Smooth muscle cell of the brain vasculature (primary cell): ENCODE results near the gene PRM1.
"Not testable (repeated sequence)": the region's sequence is repeated elsewhere in the genome, so short reads cannot be mapped to it uniquely, and the experiment has no call there.

Experiments
- DNase-seq: peaks from one replicate; pipeline ENCODE4 v3.0.0-alpha.2; 2012; ENCODE audit warnings: low read depth, low spot score

PRM1 gene

DNA sequence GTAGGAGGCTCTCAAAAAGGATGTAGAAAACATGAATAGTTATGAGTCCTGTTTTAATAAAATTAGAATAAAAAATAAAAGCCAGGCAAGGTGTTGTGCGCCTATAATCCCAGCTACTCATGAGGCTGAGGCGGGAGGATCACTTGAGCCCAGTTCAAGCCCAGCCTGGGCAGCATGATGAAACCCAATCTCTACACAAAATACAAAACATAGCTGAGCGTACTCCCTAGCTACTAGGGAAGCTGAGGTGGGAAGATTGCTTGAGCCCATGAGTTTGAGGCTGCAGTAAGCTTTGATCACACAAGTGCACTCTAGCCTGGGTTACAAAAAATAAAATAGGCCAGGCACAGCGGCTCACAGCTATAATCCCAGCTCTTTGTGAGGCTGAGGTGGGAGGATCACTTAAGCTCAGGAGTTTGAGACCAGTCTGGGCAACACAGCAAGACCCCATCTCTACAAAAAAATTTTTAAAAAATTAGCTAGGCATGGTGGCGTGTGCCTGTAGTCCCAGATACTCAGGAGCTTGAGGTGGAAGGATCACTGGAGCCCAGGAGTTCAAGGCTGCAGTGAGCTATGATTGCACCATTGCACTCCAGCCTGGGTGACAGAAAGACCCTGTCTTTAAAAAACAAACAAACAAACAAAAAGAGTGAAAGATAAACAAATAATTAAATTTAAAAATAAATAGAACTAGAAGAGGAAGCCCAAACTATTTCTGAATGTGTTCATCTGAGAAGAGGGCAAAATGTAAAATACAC is 17.2 kb upstream of the PRM1 start:
- DNase-seq, result no peak

DNA sequence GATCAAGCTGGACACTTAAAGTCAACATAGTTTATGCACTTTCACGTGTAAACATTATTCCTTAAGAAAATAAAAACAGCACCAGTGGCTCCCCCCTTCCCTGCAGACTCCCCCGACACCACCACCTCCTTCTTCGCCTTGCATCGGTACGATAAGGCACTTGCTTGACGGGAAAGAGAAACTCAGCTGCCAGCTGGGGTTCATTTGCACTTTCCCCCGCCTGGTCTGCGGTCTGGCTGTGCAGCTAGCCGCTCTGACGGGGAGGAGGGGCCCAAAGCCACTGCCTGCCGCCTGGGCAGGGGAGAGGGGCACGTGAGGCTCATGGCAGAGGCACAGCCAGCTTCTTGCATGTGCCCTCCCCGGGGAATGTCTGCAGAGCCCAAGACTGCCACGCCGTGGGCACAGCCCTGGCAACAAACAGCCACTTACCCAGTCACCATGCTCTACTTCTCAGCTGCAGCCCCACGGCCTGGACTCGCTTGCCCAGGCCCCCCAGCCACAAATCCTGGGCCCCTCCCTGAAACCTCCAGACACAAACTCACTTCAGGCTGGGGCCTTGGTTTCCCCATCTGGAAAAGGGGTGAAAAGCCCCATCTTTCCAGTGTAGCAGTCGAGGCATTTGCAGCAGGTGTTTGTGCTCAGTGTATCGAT is 16.5 kb upstream of the PRM1 start:
- DNase-seq, result no peak

DNA sequence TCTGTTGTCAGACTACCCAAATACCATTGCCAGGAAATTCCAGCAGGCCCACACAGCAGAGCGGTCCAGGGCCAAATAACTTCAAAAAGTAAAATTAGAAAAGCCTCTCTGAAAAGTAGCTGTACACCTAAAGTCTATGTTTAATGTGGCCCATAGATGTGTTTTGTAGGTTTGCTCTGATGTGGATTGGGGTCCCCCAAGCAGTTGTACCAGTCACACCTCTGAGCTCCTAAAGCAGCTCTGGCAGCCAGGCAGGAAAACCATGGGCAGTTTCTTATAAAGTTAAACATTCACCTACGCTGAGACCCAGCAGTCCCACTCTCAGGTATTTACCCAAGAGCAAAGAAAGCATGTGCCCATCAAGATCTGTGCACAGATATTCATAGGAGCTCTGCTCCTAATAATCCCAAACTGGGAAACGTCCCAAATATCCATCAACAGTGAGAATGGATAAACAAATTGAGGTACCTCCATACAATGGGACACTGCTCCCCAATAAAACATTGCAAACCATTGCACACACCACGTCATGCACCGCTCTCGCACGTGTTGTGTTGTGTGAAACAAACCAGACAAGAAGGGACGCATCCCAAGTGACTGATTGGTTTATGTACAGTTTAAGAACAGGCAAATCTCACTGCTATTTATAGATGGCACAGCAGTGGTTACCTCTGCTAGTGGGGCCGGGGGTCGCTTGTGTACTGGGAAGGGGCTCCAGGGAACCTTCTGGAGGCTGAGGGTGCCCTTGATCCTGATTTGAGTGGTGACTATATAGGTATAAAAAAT is 15.8 kb upstream of the PRM1 start:
- no peak for DNase-seq

DNA sequence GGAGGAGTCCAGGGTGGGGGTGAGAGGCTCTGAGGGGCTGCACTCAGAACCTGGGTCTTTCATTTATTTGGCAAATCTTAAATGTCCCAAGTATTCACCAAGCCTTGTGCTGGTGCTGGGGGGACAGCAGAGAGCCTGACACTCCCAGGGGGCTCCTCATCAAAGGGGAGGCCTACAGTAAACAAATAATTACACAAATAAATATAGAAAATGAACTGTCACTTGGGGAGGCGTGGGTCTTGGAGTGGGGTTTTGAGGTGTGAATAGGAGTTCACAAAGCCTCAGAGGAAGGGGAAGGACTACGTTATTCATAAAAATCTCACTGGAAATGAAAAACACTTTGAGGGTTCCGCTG is 15.2 kb upstream of the PRM1 start:
- no peak for DNase-seq

DNA sequence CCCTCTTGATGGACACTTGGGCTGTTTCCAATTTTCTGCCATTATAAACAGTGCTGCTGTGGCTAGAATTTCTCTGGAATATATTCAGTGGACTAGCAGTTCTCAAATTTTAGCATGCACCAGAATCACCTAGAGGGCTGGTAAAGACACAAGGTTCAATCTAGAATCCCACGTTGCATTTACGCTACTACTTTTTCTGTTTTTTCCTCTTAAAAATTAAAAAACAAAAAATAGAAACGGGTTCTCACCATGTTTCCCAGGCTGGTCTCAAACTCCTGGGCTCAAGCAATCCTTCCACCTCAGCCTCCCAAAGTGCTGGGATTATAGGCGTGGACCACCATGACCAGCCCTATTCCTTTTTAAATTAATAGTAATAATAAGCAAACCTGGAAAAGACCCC is 14.5 kb upstream of the PRM1 start:
- DNase-seq, result no peak

DNA sequence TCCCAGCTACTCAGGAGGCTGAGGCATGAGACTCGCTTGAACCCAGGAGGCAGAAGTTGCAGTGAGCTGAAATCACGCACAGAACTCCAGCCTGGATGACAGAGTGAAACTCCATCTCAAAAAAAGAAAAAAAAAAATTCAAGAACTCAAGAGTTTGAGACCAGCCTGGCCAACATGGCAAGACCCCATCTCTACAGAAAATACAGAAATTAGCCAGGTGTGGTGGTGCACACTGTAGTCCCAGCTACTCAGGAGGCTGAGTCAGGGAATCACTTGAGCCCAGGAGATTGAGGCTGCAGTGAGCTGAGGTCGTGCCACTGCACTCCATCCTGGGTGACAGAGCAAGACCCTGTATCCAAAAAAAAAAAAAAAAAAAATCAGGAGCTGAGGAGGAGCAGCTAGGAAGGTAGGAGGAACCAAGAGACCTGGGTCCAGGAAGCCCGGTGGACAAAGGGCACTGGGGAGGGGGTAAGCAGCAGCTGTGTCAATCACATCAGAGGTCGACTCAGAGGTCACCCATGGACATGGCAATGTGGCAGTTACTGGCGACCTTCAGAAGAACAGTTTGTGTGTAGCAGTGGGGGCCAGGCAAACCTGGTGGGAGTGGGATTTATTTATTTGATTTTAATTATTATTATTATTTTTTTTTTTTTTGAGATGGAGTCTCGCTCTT is 11.1 kb upstream of the PRM1 start:
- no peak for DNase-seq

DNA sequence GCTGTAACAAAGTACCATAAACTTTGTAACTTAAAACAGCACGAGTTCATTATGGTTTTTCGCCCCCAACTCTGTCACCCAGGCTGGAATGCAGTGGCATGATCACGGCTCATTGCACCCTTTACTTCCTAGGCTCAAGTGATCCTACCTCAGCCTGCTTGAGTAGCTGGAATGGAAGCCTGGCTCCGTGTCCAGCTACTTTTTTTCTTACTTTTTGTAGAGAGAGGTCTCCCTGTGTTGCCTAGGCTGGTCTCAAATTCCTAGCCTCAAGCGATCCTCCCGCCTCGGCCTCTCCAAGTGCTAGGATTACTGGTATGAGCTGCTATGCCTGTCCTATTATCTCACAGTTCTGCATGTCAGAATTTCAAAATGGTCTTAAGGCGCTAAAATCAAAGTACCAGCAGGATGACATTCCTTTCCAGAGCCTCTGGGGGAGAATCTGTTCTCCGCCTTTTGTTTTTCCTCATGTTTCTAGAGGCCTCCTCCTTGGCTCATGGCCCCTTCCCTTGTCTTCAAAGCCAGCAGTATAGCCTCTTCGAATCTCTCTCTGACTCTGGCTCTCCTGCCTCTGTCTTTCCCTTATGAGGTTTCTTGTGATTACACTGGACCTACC is 10.1 kb upstream of the PRM1 start:
- no peak for DNase-seq

DNA sequence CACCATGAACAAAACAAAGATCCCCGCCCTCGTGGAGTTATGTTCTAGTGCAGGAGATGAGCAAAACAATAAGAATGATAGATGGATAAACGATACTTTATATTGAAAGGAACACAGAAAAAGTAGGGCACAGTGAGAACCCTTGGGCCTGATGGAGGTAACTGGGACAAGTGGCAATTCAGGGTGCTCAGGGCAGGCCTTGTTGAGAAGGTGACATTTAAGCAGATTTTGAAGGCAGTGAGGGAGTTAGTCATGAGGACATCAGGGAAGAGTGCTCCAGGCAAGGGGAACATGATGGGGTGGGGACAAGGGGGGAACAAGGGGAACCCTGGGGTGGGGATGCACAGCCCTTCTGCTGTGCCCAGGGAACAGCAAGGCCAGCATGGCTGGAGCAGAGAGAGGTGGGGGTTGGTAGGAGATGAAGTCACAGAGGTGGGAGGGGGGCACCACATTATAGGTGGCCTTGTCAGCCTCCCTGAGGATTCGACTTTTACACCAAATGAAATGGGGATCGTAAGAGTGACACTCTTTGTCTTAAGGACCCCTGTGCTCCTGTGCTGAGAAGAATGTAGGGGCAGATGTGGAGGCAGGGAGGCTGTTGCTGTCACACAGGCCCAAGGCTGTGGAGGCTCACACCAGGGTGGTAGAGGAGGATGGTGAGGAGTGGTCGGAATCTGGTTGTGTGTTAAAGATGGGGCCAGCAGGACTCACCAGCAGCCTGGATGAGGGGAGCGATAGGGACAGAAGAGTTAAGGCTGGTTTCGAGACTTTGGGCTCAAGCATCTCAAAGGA is 9.2 kb upstream of the PRM1 start:
- DNase-seq, result no peak

DNA sequence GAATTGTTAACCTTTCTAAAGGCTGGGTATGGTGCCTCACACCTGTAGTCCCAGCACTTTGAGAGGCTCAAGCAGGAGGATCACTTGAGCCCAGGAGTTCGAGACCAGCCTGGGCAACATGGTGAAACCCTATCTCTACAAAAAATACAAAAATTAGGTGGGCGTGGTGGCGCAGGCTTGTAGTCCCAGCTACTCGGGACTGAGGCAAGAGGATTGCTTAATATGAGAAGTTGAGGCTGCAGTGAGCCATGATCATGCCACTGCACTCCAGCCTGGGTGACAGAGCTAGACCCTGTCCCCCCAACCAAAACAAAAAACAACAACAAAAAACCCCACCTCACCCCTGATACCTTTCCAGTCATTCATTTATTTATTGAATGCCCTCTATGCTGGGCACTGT is 8.6 kb upstream of the PRM1 start:
- DNase-seq, result not testable (repeated sequence)

DNA sequence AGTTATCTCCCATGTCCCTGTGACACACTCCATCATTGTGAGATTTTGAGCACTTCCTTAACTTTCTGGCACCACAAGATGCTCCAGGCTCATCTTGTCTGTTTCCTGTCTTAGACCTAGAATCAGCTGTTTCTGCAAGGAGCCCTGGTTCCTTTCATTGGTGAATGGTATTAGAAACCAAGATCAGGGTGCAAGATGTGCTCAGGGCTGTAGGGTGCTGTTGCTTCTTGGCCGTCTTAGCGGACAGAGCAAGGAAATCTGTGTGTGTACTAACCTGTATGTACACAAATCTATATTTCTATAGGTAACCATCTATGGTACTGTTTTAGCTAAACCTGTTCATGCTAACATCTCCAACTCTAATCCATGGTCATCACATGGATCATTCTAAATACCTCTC is 8.1 kb upstream of the PRM1 start:
- DNase-seq, result no peak

DNA sequence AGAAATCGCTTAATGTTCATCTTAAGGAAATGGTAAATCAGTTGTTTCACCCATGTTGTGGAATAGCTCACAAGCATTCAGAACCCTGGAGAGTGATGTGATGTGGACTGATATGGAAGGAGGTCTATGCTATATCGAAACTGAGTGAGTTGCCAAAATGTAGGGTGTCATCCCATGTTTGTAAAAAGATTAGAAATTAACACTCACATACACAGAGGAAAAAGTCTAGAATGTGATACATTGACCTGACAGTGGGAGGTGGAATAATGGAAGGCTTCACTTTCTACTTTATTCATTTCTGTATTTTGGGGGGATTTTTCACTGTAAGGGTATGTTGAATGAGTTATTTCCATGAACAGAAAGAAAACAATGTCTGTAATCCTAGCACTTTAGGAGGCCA is 4.7 kb upstream of the PRM1 start:
- DNase-seq, result no peak

DNA sequence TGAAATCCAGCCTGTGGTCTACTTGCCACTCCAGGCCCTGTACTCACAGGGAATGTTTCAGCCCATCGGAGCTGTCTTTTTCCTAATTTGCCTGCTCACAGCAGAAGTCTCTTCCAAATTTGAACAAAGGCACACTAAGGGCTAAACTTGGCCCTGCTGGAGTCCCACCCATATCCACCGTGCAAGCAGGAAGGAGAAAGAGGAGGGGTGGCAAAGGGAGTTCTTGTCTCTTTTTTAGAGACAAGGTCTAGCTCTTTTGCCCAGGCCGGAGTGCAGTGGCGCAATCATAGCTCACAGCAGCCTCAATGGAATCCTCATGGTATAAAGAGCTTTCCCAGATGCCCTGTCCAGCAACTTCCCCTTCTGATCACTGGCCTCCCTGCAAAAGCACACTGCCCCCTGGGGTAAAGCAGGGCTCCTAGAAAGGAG is 2.7 kb upstream of the PRM1 start:
- no peak for DNase-seq

DNA sequence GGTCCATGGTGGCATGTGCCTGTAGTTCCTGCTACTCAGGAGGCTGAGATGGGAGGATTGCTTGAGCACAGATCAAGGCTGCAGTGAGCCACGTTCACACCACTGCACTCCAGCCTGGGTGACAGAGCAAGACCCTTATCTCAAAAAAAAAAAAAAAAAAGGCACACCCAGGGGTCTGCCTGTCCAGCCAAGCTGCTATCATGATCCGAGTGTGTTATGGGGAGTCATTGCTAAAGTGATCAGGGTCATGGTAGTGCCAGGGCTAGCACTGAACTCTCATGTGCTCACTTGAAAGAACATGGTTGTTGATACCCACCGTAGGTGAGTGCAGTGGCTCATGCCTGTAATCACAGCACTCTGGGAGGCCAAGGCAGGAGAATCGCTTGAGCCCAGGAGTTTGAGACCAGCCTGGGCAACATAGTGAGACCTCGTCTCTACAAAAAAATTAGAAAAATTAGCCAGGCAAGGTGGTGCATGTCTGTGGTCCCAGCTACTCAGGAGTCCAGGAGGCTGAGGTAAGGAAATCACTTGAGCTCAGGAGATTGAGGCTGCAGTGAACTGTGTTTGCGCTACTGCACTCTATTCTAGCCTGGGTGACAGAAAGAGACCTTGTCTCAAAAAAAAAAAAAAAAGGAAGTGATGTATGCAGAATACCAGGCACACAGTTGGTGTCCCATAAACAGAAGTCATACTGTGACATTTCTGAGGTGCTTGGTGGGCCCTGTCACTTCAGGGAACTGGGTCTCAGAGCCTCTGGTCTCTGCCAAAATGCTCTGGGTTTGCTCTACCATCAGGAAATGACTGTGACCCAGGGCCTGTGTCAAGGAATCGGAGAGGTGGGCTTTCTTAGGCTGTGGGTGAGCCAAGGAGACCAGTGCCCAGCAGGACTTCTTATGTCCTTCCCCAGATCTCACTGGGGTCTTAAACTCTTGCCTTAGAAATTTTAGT is 2.2 kb downstream of the PRM1 start:
- DNase-seq, result no peak

DNA sequence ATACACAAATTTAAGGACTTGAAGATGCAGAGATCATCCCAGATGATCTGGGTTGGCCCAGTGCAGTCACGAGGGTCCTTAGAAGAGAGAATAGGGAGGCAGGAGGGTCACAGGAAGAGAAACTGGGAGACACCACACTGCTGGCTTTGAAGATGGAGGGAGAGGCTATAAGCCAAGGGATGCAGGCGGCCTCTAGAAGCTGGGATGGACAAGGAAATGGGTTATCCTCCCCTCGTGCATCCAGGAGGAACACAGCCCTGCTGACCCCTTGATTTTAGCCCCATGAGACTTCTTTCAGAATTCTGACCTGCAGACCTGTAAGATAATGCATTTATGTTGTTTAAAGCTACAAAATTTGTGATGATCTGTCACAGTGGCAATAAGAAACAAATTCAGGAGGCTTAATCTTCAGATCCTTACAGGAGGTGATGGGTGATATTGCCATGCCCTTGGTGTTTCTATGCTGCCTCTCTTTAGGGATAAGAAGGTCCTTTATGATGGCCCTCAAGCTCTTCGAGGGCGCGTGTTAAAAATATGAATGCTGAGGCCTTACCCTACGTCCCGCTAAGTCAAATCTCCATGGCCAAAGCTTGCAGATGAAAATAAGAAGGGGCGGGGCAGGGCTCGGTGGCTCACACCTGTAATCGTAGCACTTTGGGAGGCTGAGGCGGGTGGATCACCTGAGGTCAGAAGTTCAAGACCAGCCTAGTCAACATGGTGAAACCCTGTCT is 3.4 kb downstream of the PRM1 start:
- no peak for DNase-seq

DNA sequence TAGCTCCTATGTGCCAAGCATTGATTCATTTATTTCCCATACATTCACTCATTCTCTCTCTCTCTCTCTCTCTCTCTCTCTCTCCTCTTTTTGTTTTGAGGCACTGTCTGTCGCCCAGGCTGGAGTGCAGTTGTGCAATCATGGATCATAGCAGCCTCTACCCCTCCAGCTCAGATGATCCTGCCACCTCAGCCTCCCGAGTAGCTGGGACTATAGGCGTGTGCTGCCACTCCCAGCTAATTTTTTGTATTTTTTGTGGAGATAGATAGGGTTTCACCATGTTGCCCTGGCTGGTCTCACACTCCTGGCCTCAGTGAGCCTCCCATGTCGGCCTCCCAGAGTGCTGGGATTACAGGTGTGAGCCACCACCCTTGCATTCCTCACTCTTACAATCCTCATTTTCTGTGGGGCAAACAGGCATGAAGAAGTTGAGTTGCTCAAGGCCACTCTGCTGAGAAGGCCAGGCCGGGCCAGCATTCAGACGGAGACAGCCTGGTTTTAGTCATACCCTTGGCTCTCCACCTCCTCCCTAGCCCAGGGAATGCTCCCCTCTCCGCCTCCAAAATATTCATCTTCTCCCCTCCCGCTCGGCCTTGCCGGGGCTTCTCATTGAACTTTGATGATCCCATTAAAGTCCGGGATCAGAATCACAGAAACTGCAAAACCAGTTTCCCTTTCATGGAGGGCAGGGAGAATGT is 4.1 kb downstream of the PRM1 start:
- DNase-seq, result no peak

DNA sequence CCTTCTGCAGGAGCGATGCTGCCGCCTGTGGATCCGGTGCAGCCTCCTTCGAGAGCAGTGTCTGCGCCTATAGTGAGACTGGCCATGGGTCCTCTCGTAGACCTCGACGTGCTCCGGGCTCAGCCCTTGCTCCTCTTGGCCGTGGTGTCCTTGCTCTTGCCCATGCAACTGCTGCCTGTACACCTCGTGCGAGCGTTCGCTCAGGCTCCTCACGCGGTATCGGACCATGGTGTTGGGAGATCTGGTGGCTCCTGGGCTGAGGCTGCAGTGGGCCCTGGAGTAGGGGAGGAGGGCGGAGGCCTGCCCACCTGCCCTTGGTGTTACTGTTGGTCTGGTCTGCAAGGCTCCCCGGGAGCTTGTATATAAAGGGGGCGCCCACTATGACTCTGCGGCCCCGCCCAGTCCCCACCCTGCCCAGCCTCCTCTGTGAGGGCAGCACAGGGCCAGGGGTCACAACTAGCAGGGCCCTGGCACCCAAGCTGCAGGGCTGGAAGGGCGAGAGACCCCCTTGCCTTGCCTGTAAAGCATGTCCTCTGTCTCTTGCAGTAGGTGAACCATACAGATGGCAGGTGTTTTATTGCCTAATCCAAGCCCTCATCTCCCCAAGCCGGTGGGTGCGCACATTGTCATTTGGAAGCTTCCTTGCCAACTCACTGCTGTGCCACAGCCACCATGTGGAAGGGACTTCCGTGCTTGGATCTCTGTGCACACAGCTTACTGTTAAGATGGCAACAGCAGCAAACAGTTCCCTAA is 4.8 kb downstream of the PRM1 start, which contains the start of gene PRM2:
Gene PRM2, minus strand, starts transcription at position 338 of the 753 bp plus-strand sequence. Its CDS starts 110 bp downstream, at position 228.
- DNase-seq, result no peak

DNA sequence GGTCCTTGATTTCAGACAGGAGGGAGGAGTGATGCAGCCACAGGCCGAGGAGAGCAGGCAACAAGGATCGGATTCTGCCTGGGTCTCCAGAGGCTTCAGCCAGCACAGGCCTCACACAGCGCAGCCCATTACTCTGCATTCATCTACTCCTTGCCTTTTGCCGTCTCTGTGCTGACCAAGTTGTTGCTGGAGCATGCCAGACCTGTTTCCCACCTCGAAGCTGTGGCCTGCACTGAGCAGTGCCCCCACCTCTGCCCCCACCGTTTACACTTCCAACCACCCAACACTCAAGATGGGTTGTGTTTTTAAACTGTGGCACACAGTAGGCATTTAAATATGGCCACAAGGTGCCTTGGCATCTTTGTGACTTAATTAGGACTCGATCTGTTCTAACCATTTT is 6.2 kb downstream of the PRM1 start:
- no peak for DNase-seq
